ENCODE measurements around the gene CMTM8.
A peak's percentile ranks its signal among the peaks of the same experiment; 100 is the strongest.

CMTM8 gene

DNA sequence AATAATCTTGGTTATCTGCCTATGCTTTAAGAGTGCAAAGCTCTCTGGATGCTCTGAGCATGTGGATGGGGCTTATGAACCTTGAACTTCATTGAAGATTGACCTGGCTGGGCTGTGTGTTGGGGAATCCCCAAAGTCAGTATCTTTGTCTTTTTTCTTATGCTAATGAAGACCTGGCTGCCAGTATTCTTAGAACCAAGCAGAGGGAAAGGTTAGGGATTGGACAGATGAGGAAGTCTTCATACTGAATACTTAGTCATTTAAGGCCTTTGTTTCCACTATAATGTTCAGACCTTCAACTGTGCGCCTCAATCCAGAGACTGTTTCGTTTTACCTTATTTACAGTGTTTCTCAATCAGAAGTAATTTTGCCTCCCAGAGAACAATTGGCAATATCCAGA, 110.7 kb downstream of the CMTM8 start:
- Mint-ChIP-seq H3K27me3 (no peaks in the 10 kb centered on the region), H3K4me3 (no peak overlapping the region), H3K4me1 (no peaks in the 10 kb centered on the region), H3K9me3 (no peaks in the 10 kb centered on the region), H3K27ac (no peak overlapping the region), H3K36me3 (no peaks in the 10 kb centered on the region)
- no peak for ATAC-seq

DNA sequence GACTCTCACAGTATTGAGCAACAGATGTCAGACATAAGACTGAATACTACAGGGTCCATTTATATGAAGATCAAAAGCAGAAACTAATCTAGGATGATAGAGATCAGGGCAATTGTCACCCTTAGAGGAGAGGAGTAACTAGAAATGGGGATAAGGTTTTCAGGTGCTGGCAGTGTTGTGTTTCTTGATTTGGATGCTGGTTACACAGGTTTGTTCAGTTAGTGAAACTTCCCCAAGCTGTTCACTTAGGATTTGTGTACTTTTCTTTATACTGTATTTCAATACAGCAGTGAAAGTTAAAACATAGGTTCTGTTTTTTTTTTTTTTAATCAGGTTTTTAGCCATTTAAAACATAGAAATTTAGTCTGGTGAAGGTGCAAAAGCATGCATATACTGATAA, 114.1 kb downstream of the CMTM8 start:
- Mint-ChIP-seq H3K27me3 (peaks cover 15% of the 10 kb centered on the region), H3K4me1 (no peaks in the 10 kb centered on the region), H3K27ac (no peak overlapping the region), H3K4me3 (no peak overlapping the region), H3K36me3 (no peaks in the 10 kb centered on the region), H3K9me3 (no peaks in the 10 kb centered on the region)
- ATAC-seq, result no peak

DNA sequence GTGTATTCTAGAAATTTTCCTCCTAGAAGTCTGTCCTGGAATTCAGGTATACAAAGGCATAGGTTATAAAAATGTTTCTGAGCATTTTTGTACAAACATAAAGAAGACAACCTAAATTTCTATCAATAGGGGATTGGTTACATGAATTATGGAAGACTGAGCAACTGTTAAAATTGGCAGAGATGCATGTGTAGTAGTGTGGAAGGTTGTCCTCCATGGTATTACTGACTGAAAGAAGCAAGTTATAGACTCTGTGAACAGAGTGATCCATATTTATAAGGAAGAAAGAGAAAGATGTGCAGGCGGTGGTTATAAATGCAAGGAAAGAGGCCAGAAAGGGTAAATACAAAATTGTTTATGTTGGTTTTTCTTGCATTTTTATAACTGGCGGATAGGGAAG, 114.9 kb downstream of the CMTM8 start:
- Mint-ChIP-seq H3K4me1 (no peaks in the 10 kb centered on the region), H3K27ac (no peak overlapping the region), H3K4me3 (no peak overlapping the region), H3K36me3 (no peaks in the 10 kb centered on the region), H3K9me3 (no peaks in the 10 kb centered on the region), H3K27me3 (peaks cover 17% of the 10 kb centered on the region)
- ATAC-seq, result no peak

DNA sequence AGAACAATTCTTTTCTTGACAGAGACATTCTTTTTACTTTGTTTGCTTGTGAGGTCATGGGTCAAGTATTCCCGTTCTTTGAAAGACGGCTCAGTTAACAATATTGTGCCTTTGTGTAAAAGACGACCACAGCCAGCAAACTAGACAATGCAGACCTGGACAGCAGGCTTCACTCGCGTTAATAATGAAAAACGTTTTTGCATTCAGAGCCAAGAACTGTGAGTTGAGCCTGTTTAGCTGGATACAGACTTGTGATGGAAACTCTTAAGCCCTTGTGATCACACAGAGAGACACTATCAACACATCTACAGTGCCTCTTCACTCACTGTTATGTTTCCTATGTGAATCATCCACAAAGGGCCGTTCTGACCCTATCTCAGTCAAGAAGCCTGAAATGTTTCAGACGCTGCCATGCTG, 115.9 kb downstream of the CMTM8 start:
- H3K4me3 Mint-ChIP-seq, result no peak overlapping the region
- H3K4me1 Mint-ChIP-seq, result no peaks in the 10 kb centered on the region
- H3K9me3 Mint-ChIP-seq, result no peaks in the 10 kb centered on the region
- ATAC-seq, result no peak
- H3K36me3 Mint-ChIP-seq, result no peaks in the 10 kb centered on the region
- H3K27me3 Mint-ChIP-seq, result peaks cover 17% of the 10 kb centered on the region
- no peak overlapping the region for H3K27ac Mint-ChIP-seq

DNA sequence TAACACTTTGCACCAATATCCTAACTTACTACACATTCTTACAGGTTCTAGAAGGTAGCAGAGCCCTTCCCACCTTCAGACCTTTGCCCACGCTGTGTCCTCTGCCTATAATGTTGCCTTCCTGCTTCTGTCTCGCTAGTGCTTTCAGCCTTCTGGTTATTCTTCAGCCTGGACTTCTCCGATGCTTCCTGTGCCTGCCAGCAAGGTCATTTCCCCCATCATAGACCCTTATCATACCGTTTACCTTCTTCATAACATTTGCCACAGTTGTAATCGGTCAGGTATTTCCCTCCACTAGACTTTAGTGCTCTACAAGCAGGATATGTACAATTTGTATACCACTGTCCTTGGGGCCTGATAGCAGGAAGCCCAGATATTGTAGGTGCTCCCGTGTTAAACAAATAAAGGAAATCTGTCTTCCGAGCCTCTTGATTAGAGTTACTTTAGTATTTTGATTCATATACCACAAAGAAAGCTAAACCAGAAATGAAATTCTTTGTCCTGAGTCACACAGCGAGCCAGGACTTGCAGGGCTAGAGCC, 117.3 kb downstream of the CMTM8 start:
- H3K9me3 Mint-ChIP-seq, result no peaks in the 10 kb centered on the region
- H3K27ac Mint-ChIP-seq, result no peak overlapping the region
- ATAC-seq, result no peak
- peaks cover 17% of the 10 kb centered on the region for H3K27me3 Mint-ChIP-seq
- H3K4me1 Mint-ChIP-seq, result no peaks in the 10 kb centered on the region
- no peak overlapping the region for H3K4me3 Mint-ChIP-seq
- no peaks in the 10 kb centered on the region for H3K36me3 Mint-ChIP-seq

DNA sequence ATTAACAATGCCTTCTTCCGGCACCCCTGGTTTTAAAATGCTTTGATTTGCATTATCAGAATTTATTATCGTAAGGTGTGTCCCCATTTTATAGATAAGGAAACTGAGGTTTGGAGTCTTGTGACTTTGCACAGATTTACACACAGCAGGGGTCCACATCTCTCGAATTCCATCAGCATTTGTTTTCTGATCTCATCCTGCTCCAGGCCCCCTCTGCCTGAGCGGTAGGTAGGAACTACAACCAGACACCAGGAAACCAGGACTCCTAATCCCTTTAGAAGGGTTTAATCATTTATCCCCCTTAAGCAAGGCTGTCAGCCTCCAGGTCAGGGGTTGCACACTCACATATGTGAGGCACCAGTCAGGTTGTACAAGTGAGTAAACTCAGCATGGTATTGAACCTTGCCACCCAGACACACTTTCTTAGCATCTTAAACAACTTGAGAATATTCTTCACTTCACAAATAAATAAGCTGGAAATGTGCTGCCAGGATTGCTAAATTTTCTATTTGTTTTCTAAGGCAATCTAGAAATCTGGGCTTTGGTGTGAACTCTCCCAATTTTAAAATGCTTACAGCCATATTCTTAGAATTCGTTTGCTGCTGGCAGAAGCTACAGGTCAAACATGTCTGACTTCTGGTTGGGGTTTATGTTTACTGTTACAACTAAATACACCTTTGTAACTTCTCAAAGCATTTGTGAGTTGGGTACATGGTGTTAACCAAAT, 121.4 kb downstream of the CMTM8 start:
- H3K4me3 Mint-ChIP-seq, result no peak overlapping the region
- no peaks in the 10 kb centered on the region for H3K4me1 Mint-ChIP-seq
- peaks cover 17% of the 10 kb centered on the region for H3K27me3 Mint-ChIP-seq
- H3K27ac Mint-ChIP-seq, result no peak overlapping the region
- H3K9me3 Mint-ChIP-seq, result no peaks in the 10 kb centered on the region
- no peaks in the 10 kb centered on the region for H3K36me3 Mint-ChIP-seq
- no peak for ATAC-seq

DNA sequence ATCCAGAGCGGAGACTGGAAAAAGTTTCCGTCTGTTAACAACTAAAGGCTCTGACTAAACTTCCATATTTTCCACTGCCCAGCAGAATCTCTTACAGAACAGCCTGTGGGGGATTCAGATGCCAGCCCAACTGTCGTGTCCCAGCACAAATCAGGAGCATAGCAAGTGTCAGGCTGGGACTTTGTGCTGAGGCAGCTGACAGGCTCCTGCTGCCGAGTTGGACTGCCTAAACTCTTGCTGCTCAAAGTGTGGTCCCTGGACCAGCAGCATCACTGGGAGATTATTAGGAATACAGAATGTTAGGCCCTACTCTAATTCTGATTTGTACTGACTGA, 122.0 kb downstream of the CMTM8 start:
- Mint-ChIP-seq H3K27me3 (peaks cover 14% of the 10 kb centered on the region), H3K36me3 (no peaks in the 10 kb centered on the region), H3K9me3 (no peaks in the 10 kb centered on the region), H3K4me1 (no peaks in the 10 kb centered on the region), H3K27ac (no peak overlapping the region), H3K4me3 (no peak overlapping the region)
- ATAC-seq, result no peak

DNA sequence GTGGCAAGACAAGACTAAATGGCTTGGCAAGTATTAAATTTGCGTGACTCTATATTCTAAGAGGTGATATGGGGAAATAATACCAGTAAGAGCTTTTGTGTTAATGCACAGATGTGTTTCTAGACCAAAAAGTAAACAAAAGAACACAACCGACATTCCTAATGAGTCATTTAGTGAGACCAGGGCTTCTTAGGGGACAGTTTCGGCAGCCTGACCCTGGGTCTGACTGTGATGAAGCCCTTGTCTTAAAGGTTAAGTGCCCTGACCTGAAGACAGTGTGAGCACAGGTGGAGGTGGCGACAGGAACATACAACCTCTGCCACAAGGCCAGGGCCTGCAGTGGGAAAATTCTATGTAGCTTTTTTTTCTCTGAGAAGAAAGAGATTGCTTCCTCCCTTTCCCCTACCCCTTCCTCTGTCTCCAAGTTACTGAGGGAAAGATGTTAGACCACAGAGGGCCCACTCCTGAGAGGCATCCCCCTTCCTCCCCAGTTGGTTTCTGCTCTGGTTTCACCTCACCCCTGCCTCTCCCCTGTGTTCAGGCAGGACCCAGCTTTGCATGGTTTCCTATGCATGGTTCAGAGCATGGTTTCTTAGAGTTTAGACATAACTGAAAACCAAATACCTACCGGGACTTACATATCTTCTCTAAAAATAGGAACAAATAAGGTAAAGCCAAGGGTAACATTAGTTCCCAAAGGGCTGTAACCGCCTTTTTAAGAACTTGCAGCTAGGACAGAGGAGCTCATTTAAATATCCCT, 128.3 kb downstream of the CMTM8 start:
- Mint-ChIP-seq H3K36me3 (no peaks in the 10 kb centered on the region), H3K4me1 (peaks cover 20% of the 10 kb centered on the region), H3K27ac (no peak overlapping the region), H3K9me3 (no peaks in the 10 kb centered on the region), H3K4me3 (no peak overlapping the region), H3K27me3 (peaks cover 17% of the 10 kb centered on the region)
- peak; percentile 32 for ATAC-seq

DNA sequence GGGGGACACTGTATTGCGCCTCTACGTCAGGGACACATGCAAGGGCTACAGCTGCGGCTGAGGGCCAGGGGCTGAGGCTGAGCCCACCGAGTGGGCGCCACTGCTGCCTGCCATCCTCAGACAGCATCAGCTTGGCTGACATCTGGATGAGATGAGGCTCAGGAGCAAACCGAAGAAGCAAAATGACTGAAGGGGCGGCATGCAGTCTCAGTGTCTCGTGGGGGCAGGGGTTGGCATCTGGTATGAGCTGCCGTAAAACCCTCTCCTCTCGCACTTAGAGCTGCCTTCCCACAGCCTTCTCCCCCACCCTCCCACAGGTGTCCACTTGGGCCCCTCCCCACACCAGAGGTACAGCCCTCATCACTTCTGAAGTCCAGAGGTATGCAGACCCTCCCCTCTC, 129.0 kb downstream of the CMTM8 start:
- ATAC-seq, result no peak
- no peaks in the 10 kb centered on the region for H3K9me3 Mint-ChIP-seq
- H3K4me1 Mint-ChIP-seq, result peaks cover 21% of the 10 kb centered on the region
- H3K4me3 Mint-ChIP-seq, result no peak overlapping the region
- no peaks in the 10 kb centered on the region for H3K36me3 Mint-ChIP-seq
- peaks cover 17% of the 10 kb centered on the region for H3K27me3 Mint-ChIP-seq
- H3K27ac Mint-ChIP-seq, result peak overlapping the region; percentile 18

DNA sequence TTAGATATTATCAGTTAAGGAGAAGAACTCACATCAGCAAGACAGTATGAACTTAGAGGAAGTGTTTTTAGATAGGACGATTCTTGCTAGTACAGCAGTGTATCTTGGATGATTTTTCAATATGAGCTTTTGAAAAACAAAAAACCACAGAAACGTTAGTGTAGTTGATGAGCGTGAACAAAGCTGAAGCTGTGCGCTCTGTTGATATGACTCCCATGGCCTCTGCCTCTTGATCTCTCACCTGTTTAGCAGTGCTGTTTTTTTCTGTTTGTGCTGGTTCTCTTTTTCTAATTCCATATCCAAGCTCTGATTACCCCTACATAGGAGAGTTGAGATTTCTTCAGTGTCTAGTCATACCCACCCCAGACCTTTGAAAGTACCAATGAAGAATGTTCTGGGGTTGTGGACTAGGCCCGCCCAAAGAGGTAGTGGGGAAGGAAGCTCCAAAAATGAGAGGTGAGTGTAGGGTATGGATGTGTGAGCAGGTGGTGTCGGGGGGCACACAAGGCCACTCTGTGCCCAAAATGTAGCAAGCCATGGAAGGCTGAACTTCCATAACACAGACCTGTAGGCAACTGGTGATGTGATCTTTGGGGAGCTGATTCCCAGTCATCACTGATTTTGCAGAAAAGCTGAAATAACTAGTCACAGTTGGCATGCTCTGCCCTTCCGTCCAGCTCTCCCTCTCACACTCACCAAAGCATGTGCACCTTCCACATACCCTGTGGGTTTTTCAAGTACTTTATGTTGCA, 133.2 kb downstream of the CMTM8 start:
- Mint-ChIP-seq H3K27me3 (peaks cover 8% of the 10 kb centered on the region), H3K36me3 (no peaks in the 10 kb centered on the region), H3K4me1 (peaks cover 30% of the 10 kb centered on the region), H3K27ac (peak overlapping the region; percentile 15), H3K9me3 (no peaks in the 10 kb centered on the region), H3K4me3 (no peak overlapping the region)
- ATAC-seq, result peak; percentile 65

DNA sequence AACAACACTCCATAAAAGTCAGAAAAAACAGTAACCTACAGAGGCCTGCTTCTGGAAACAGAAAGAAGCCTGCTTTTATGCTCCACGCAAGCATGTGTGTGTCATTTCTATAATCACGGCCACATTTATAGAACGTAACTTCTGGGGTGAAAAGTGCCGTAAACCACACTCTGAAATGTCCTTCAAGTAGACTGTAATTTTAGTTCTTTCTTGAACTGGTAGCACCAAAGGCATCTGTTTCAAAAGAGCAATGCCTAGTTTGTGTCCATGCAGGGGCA, 133.7 kb downstream of the CMTM8 start:
- no peaks in the 10 kb centered on the region for H3K36me3 Mint-ChIP-seq
- H3K4me1 Mint-ChIP-seq, result peaks cover 25% of the 10 kb centered on the region
- ATAC-seq, result no peak
- no peaks in the 10 kb centered on the region for H3K9me3 Mint-ChIP-seq
- H3K27me3 Mint-ChIP-seq, result peaks cover 8% of the 10 kb centered on the region
- H3K27ac Mint-ChIP-seq, result peak overlapping the region; percentile 15
- H3K4me3 Mint-ChIP-seq, result no peak overlapping the region

DNA sequence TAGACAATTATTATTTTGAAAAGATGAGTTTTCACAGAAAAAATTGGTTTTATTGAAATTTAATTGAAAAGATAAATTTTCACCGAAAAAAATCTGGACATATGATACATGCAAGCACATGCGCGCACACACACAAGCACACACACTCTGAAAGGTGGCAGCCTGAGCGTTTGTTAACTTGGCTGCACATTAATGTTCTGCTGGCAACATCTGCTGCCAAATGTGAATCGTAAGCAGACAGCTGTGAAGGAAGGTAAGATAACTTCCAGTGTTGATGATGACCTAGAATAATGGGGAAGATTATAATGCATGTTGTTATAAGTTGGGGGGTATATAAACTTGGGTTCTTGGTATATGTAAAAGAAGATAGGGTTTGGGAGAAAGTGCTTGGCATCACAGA, 134.8 kb downstream of the CMTM8 start:
- Mint-ChIP-seq H3K4me3 (no peak overlapping the region), H3K36me3 (no peaks in the 10 kb centered on the region), H3K27ac (no peak overlapping the region), H3K4me1 (peaks cover 16% of the 10 kb centered on the region), H3K27me3 (no peaks in the 10 kb centered on the region), H3K9me3 (no peaks in the 10 kb centered on the region)
- no peak for ATAC-seq

DNA sequence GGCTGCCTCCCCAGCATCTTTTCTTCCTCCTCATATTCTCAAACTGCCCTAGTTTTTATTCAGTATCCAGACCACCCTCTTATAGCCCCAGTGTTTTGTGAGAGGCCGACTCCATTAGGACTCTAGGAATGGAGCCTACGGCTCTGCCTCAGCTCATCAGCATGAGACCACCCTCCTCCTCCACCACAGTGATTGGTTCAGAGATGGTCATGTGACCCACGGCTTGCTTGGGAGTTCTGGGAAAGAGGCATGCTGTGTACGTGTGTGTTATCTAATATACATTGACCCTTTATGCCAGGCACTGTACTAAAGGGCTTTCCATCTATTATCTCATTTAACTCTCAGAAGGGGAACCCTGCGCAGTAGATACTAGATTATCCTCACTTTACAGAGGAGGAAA, 135.4 kb downstream of the CMTM8 start:
- no peak overlapping the region for H3K4me3 Mint-ChIP-seq
- H3K36me3 Mint-ChIP-seq, result no peaks in the 10 kb centered on the region
- no peak for ATAC-seq
- no peak overlapping the region for H3K27ac Mint-ChIP-seq
- no peaks in the 10 kb centered on the region for H3K9me3 Mint-ChIP-seq
- peaks cover 16% of the 10 kb centered on the region for H3K4me1 Mint-ChIP-seq
- no peaks in the 10 kb centered on the region for H3K27me3 Mint-ChIP-seq

DNA sequence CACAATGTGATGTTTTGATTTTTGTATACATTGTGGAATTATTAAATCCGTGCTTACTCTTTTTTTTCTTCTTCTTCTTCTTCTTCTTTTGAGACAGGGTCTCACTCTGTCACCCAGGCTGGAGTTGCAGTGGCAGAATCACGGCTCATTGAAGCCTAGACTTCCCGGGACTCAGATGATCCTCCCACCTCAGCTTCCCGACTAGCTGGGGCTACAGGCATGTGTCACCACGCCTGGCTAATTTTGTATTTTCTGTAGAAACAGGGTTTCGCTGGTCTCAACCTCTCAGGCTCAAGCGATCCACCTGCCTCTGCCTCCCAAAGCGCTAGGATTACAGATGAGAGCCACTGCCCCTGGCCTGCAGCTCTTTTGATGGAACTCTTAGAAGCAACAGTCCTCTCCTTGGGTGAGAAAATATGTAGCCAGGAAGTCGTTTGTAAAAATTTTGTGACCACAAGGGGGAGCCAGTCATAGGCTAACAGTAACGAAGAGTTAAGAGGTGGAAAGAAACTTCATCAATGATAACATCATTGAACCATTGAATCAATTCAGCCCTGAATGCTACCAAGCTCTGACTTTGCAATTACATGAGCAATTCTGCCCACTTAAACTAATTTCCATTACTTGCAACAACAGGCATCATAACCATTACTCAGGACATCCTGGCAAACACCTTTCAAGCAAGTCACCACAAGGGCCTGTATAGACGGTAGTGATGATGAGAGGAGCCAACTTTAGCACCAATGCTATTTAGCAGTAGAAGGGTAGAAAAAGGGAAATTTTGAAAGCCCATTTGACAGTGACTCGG, 136.5 kb downstream of the CMTM8 start:
- Mint-ChIP-seq H3K27me3 (no peaks in the 10 kb centered on the region), H3K4me3 (no peak overlapping the region), H3K9me3 (no peaks in the 10 kb centered on the region)

DNA sequence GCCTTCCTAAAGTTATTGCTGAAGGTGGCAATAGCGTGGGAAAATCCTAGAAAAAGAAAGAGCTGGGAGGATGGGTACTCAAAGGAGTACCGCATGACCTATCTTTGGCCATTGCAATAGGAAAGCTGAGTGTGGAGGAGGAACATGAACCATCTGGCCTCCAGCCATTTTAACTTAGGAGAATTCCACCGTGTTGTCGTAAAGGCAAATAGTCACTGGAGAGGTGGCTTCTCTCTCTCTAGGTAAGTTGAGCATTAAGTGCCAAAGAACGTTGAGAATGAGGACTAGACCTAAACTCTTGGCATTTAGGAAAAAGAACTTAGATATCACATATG, 137.1 kb downstream of the CMTM8 start:
- no peaks in the 10 kb centered on the region for H3K36me3 Mint-ChIP-seq
- no peaks in the 10 kb centered on the region for H3K9me3 Mint-ChIP-seq
- H3K4me1 Mint-ChIP-seq, result peaks cover 25% of the 10 kb centered on the region
- H3K27ac Mint-ChIP-seq, result no peak overlapping the region
- H3K27me3 Mint-ChIP-seq, result no peaks in the 10 kb centered on the region
- no peak overlapping the region for H3K4me3 Mint-ChIP-seq
- ATAC-seq, result no peak

More for the DNA sequence above, 136.5 kb downstream of the CMTM8 start:
- Mint-ChIP-seq H3K36me3 (no peaks in the 10 kb centered on the region), H3K4me1 (peaks cover 24% of the 10 kb centered on the region), H3K27ac (peak overlapping the region; percentile 83)
- ATAC-seq, result peak; percentile 69
